HepG2 (cell line): ENCODE data around the gene ALDH4A1. TPM values are rescaled to one million over a fixed set of nuclear protein-coding genes. Genes with fewer than 3 reads are reported as not detected.
A peak's percentile ranks its signal among the peaks of the same experiment; 100 is the strongest.

Source experiments
- ATAC-seq: fragments of 200-7000 bp; cut with Tn5 transposase; 3 replicates; pipeline ENCODE4 v1.9.1; 2020; ENCODE audit warnings: mild to moderate bottlenecking, moderate library complexity
- BruUV-seq: library from RNA; stranded (reverse); fragments of 400-500 nt; replicated peaks from 2 replicates; lab custom pipeline; 2021; lab: Mats Ljungman, UMichigan
- CTCF ChIA-PET: fragments of 300-600 bp; formaldehyde crosslinking; extraction: SDS; loops from one replicate; lab custom pipeline; 2021; ENCODE audit warnings: low total read pairs, inconsistent platforms, low intra/inter-chr PET ratio; lab: Yijun Ruan, JAX
- POLR2A ChIA-PET: fragments of 350-600 bp; sonication (Branson Sonifier 250); formaldehyde crosslinking; loops from one replicate; lab custom pipeline; 2020; ENCODE audit warnings: antibody characterized with exemption, inconsistent platforms; lab: Yijun Ruan, JAX
- DNase-seq: peaks from one replicate; pipeline ENCODE4 v3.0.0-alpha.2; 2015; ENCODE audit warnings: low spot score
- FAIRE-seq: peaks from 3 replicates; lab custom pipeline; 2011; peaks lifted over from hg19 to GRCh38; lab: Jason Lieb, UNC
- H2AFZ ChIP-seq: one replicate; pipeline ENCODE4 v1.6.1; 2011; ENCODE audit warnings: low read length, inconsistent platforms
- H3K27ac ChIP-seq: fragments of 300-600 bp; 3 replicates; pipeline ENCODE4 v1.8.0; 2011; ENCODE audit warnings: mixed run types, mild to moderate bottlenecking, mixed read lengths, low read length, inconsistent platforms; ENCODE audit not compliant: insufficient read depth; ENCODE audit errors: extremely low read length
- H3K27me3 ChIP-seq, 2 experiments: fragments of 200-600 bp in 1 of 2; 2 replicates in 1 of 2; 3 replicates in 1 of 2; pipeline versions ENCODE4 v1.6.0 to v1.8.0; 2011; ENCODE audit warnings: low read length in 2 of 2, mild to moderate bottlenecking in 2 of 2, moderate library complexity in 2 of 2, inconsistent platforms in 1 of 2; ENCODE audit not compliant: insufficient read depth in 2 of 2, control insufficient read depth in 1 of 2
- H3K36me3 ChIP-seq, 2 experiments: fragments of 200-600 bp in 1 of 2; replicated peaks in 1 of 2; 2 replicates in 1 of 2; 3 replicates in 1 of 2; pipeline versions ENCODE4 v1.5.1 to v1.8.0; 2011; ENCODE audit warnings: low read length in 2 of 2, inconsistent platforms in 1 of 2; ENCODE audit not compliant: insufficient read depth in 2 of 2, control insufficient read depth in 1 of 2
- H3K4me1 ChIP-seq: 2 replicates; pipeline ENCODE4 v1.5.1; 2012; ENCODE audit warnings: low read length, inconsistent platforms; ENCODE audit not compliant: insufficient read depth
- H3K4me2 ChIP-seq: 2 replicates; pipeline ENCODE4 v1.6.0; 2011; ENCODE audit warnings: low read depth, low read length, inconsistent platforms
- H3K4me3 ChIP-seq, 3 experiments: fragments of 200-600 bp in 1 of 3; sonication (generic), shearing (Covaris generic) in 1 of 3; replicated peaks in 1 of 3; 2 replicates each; pipeline ENCODE4 v1.5.1; 2011 to 2016; ENCODE audit warnings: low read length in 3 of 3, inconsistent platforms in 2 of 3, low read depth in 2 of 3, mild to moderate bottlenecking in 2 of 3, control low read depth in 1 of 3, mixed read lengths in 1 of 3; ENCODE audit not compliant: insufficient read depth in 1 of 3
- H3K79me2 ChIP-seq: one replicate; pipeline ENCODE4 v1.6.1; 2011; ENCODE audit warnings: low read length, inconsistent platforms; ENCODE audit not compliant: insufficient read depth
- H3K9ac ChIP-seq: 2 replicates; pipeline ENCODE4 v1.6.0; 2011; ENCODE audit warnings: mild to moderate bottlenecking, low read depth, low read length, inconsistent platforms; ENCODE audit not compliant: insufficient read depth
- H3K9me3 ChIP-seq: 2 replicates; pipeline ENCODE4 v1.5.1; 2012; ENCODE audit warnings: mild to moderate bottlenecking, low read length
- H4K20me1 ChIP-seq: 2 replicates; pipeline ENCODE4 v1.6.0; 2011; ENCODE audit warnings: inconsistent platforms, mild to moderate bottlenecking, low read length, moderate library complexity; ENCODE audit not compliant: insufficient read depth
- FOXK1 ChIP-seq: sonication (generic); formaldehyde crosslinking; IDR thresholded peaks from 2 replicates; pipeline ENCODE4 v1.4.0; 2020; ENCODE audit warnings: low read depth, missing genetic modification reagents, borderline replicate concordance
- GPN1 ChIP-seq: sonication (generic); formaldehyde crosslinking; IDR thresholded peaks from 2 replicates; pipeline ENCODE4 v1.5.1; 2020; ENCODE audit warnings: missing genetic modification reagents, borderline replicate concordance
- HOXD1 ChIP-seq: sonication (generic); formaldehyde crosslinking; IDR thresholded peaks from 2 replicates; pipeline ENCODE4 v1.5.0; 2020; ENCODE audit warnings: missing genetic modification reagents
- IKZF1 ChIP-seq: fragments of 450-650 bp; IDR thresholded peaks from 2 replicates; pipeline ENCODE4 v1.7.1; 2016
- RAD21 ChIP-seq: fragments of 450-650 bp; formaldehyde crosslinking; IDR thresholded peaks from 2 replicates; pipeline ENCODE4 v1.5.0; 2020; ENCODE audit warnings: mild to moderate bottlenecking
- STAT6 ChIP-seq: sonication (generic); formaldehyde crosslinking; IDR thresholded peaks from 2 replicates; pipeline ENCODE4 v1.4.0; 2020; ENCODE audit warnings: missing genetic modification reagents, mild to moderate bottlenecking, borderline replicate concordance
- ZNF746 ChIP-seq: sonication (generic); formaldehyde crosslinking; IDR thresholded peaks from 2 replicates; pipeline ENCODE4 v1.8.0; 2022; ENCODE audit warnings: mild to moderate bottlenecking, missing genetic modification reagents
- ZSCAN5A ChIP-seq: sonication (generic); formaldehyde crosslinking; IDR thresholded peaks from 2 replicates; pipeline ENCODE4 v1.8.0; 2022; ENCODE audit warnings: mild to moderate bottlenecking, missing genetic modification reagents, borderline replicate concordance
- WGBS: methylation state at CpG from one replicate; pipeline ENCODE4 v1.1.6; 2017; ENCODE audit warnings: low lambda C conversion rate; 5-methylcytosine and 5-hydroxymethylcytosine counted together
- in situ Hi-C: cut with HindIII; loops from 2 replicates; pipeline ENCODE4 v1.10.0; 2017; ENCODE audit warnings: low pct_unique_long_range_greater_than_20kb; ENCODE audit not compliant: extremely low pct_ligation_motif_present
- intact Hi-C: fragments of 100-400 bp; cut with micrococcal nuclease; formaldehyde crosslinking; loops from one replicate; pipeline ENCODE4 v1.10.0; 2022; ENCODE audit not compliant: unreplicated experiment
- polyA plus RNA-seq, 8 experiments: library from polyadenylated mRNA; depleted of rRNA in 3 of 8; stranded (reverse) in 7 of 8; unstranded in 1 of 8; fragments of >200 nt; fragmentation: Illumina TruSeq in 4 of 8; extraction: Trizol in 4 of 8; gene quantifications; 2 replicates each; pipeline versions ENCODE4 v1.2.1 to v1.2.3, GENCODE V29; 2011 to 2016; ENCODE audit warnings: low read depth in 4 of 8, missing spikeins in 1 of 8, mixed read lengths in 1 of 8; ENCODE audit not compliant: insufficient read depth in 1 of 8
- total RNA-seq, 5 experiments: library from RNA; depleted of rRNA; stranded (reverse); fragments of >200 nt; fragmentation: Illumina TruSeq; extraction: Trizol; gene quantifications; 2 replicates each; pipeline ENCODE4 v1.2.3, GENCODE V29; 2016; ENCODE audit warnings: low read depth in 1 of 5
- TF ChIP-seq, protein P1 (sequence below): IDR thresholded peaks from 2 replicates; pipeline ENCODE4 v1.6.1; 2018; ENCODE audit warnings: missing genetic modification reagents

The ALDH4A1 gene
- total and polyA plus RNA-seq, 2 of the 13 experiments (the other 11 are each of a cell fraction or from before 2014, with no cell fraction given) = 76.4 to 240 TPM

- Histone ChIP-seq H3K79me2 (no peaks in the 10 kb centered on the region), H3K27ac (no peak overlapping the region), H3K4me3 (no peak overlapping the region), H3K27me3 (no peaks in the 10 kb centered on the region), H3K4me1 (peaks cover 11% of the 10 kb centered on the region), H3K36me3 (peaks cover 13 to 41% of the 10 kb centered on the region in 2 experiments; a peak in 4 of 5 replicates), H3K9me3 (no peaks in the 10 kb centered on the region), H3K4me2 (no peak overlapping the region), H2AFZ (no peak overlapping the region), H4K20me1 (no peaks in the 10 kb centered on the region; the same call in 1 of the 2 replicates), H3K9ac (no peak overlapping the region)
- CTCF ChIA-PET = interaction anchor here (0.7 to 2.2 kb wide), 4 partner anchors 23 to 175 kb away, joined by 3 to 14 read pairs (median 3); no protein-coding TSS in a partner anchor
- BruUV-seq = no TSS peak
- POLR2A ChIA-PET = no interaction called here
- intact Hi-C loops (loop anchor here (2.0 kb wide), 1 partner anchor 44 kb away; no protein-coding TSS in a partner anchor), in situ Hi-C loops (loop anchor here (5.0 kb wide), 1 partner anchor 40 kb away; no protein-coding TSS in a partner anchor)
- 88% methylated on average over 16 of the region's 16 CpGs for WGBS
- ATAC-seq = peak; percentile 11; the same call in 1 of the 3 replicates
- peak; percentile 32 for FAIRE-seq
- DNase-seq = peak; percentile 40
- no peak for TF ChIP-seq IKZF1
- TF ChIP-seq RAD21 = peak; percentile 67
- TF ChIP-seq FOXK1 (CRISPR knock-in tag) = no peak
- no peak for TF ChIP-seq HOXD1 (CRISPR knock-in tag)
- TF ChIP-seq ZSCAN5A (CRISPR knock-in tag) = no peak
- TF ChIP-seq, protein P1, sequence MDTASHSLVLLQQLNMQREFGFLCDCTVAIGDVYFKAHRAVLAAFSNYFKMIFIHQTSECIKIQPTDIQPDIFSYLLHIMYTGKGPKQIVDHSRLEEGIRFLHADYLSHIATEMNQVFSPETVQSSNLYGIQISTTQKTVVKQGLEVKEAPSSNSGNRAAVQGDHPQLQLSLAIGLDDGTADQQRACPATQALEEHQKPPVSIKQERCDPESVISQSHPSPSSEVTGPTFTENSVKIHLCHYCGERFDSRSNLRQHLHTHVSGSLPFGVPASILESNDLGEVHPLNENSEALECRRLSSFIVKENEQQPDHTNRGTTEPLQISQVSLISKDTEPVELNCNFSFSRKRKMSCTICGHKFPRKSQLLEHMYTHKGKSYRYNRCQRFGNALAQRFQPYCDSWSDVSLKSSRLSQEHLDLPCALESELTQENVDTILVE (CRISPR knock-in tag) = 0 out of 2 replicates have a peak, but pooled peaks have one; percentile 26
- TF ChIP-seq STAT6 (CRISPR knock-in tag) = no peak
- TF ChIP-seq ZNF746 (CRISPR knock-in tag) = no peak
- TF ChIP-seq GPN1 (CRISPR knock-in tag) = no peak
These were observed 4.9 kb upstream of the ALDH4A1 start for GRCh38 chr1:18907021-18907916.
